ENCODE measurements around the gene NPHP3. TPM values are rescaled to one million over a fixed set of nuclear protein-coding genes. Genes with fewer than 3 reads are reported as not detected.

NPHP3 gene
- total and polyA plus RNA-seq, 8 donors: 3.9 to 213 (median 28.8) TPM

DNA sequence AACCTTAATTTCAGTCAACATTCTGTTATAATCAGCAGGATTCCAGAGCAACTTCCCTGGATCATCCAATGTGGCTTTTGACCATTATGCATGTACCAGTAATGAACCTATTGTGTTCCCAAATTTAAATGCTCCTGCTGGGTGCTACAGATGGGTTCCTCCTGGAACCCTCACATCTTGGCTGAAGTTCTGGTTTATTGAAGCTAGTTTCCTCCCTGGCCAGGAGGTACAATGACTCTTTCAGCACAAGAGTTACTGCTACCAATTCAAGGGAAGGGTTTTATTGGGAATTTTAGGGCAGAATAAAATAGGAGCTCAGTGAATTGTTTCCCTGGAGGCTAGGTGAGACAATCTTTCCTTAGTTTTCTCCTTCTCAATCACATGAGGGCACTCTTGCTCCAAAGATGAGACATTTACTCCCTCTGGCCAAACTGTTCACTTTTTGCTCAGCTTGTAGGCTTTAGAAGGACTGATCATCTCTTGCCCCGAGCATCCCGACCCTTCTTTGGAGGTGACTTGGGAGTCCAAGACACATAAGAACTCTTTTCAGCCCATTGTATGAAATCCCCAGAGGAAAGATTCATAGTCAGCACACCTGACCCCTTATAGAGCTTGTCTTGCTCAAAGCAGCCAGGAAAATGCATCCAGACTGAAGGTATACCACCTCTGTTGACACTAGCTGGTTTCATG is 8.8 kb upstream of the NPHP3 start:
- WGBS, 5 donors: 2 to 9% (median 5%) methylated on average over 2 of the region's 2 CpGs
- peak in 1 of 2 donors; percentile 81 for DNase-seq
- no peak for TF ChIP-seq POLR2A (IDR thresholded peaks at IDR 0.05)
- TF ChIP-seq POLR2AphosphoS5 (IDR thresholded peaks at IDR 0.05): no peak
- TF ChIP-seq EP300 (IDR thresholded peaks at IDR 0.05): no peak
- TF ChIP-seq, protein P1, sequence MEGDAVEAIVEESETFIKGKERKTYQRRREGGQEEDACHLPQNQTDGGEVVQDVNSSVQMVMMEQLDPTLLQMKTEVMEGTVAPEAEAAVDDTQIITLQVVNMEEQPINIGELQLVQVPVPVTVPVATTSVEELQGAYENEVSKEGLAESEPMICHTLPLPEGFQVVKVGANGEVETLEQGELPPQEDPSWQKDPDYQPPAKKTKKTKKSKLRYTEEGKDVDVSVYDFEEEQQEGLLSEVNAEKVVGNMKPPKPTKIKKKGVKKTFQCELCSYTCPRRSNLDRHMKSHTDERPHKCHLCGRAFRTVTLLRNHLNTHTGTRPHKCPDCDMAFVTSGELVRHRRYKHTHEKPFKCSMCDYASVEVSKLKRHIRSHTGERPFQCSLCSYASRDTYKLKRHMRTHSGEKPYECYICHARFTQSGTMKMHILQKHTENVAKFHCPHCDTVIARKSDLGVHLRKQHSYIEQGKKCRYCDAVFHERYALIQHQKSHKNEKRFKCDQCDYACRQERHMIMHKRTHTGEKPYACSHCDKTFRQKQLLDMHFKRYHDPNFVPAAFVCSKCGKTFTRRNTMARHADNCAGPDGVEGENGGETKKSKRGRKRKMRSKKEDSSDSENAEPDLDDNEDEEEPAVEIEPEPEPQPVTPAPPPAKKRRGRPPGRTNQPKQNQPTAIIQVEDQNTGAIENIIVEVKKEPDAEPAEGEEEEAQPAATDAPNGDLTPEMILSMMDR (IDR thresholded peaks at IDR 0.05): peak in 4 of 7 experiments; percentile 16 to 26 (median 22)
- Histone ChIP-seq H3K4me3 (no peak overlapping the region), H3K9me3 (no peaks in the 10 kb centered on the region), H3K27me3 (no peaks in the 10 kb centered on the region), H3K4me1 (peaks cover 0 to 6% (median 2%) of the 10 kb centered on the region in 4 donors), H3K27ac (no peak overlapping the region), H3K36me3 (no peaks in the 10 kb centered on the region)
- intact Hi-C loops (cut with DNase I; ENCODE audit: low total_unique reads): loop anchor here (10.0 kb wide), 1 partner anchor 654 kb away; no protein-coding TSS in a partner anchor

DNA sequence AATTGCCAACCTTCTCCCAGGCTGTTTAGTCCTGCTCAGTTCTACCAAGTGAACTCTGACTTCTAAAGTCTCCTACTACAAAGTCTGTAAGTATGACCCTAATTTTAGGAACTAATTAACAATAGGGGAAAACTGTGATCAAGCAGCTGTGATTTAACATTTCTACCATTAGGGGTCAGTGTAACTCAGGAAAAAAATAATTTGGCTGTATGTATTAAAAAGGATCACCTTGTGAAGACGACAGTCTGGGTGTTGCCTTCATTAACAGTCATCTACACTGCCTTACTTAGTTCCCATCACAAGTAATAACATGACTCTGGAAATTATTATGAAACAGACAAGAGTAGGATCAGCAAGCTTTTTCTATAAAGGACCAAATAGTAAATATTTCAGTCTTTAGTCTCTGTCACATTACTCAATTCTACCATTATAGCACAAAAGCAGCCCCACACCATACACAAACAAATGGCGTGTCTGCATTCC is 4.2 kb upstream of the NPHP3 start:
- 6 to 16% (median 15%) methylated on average over 2 of the region's 2 CpGs for WGBS, 5 donors
- Histone ChIP-seq H3K9me3 (no peaks in the 10 kb centered on the region), H3K4me1 (peaks cover 1 to 18% (median 10%) of the 10 kb centered on the region in 4 donors), H3K27me3 (no peaks in the 10 kb centered on the region), H3K27ac (no peak overlapping the region), H3K4me3 (no peak overlapping the region), H3K36me3 (no peaks in the 10 kb centered on the region)
- DNase-seq: peak in 1 of 2 donors; percentile 69
- TF ChIP-seq POLR2A (IDR thresholded peaks at IDR 0.05): no peak
- TF ChIP-seq, protein P1 (IDR thresholded peaks at IDR 0.05): peak in 5 of 7 experiments; percentile 68 to 77 (median 73)
- intact Hi-C loops (cut with DNase I; ENCODE audit: low total_unique reads): loop anchor here (5.0 to 10.0 kb wide), 2 partner anchors 311 to 698 kb away; partner anchors contain the start of gene TMEM108

DNA sequence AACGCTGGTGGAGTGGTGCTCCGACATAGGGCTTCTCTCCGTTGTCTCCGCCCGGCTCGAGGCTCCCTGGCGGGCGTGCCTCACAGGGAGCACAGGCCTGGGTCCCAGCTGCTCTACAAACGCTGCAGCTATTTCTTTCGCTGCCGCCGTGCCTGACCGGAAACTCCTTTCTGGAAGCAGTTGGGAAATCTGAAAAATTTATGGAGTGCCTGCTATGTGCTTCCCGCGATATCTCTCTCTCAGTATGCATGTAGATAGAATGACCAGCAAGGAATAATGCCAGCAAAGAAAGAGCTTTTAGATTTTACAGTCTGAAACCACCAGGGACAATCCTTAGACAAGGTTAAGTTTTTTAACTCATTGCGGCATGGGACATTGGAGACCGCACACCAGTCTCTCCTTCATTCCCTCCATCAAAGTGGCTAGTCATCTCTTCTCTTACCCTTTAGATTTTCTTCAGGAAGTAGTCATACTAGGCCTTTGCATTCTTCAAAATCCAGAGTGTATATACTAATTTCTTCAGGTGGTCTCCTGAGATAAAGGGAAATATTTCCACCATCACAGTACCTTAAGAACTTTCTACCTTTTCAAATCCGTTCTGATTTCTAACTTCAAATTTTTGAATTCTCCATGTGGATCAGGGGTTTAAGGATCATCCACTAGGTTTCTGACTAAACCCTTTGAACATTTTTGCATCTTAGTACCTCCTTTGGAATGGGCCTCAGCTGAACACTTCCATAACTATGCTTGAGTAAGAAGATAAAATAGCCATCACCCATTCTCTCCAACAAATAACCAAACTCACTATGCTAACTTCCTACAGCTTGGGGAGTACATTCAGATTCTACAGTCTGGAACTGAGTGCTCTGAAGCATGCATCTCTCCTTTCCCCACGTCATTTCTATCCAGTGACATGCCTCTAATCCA is 1.1 kb upstream of the NPHP3 start:
- peaks cover 0 to 6% (median 5%) of the 10 kb centered on the region in 4 donors for H3K36me3 ChIP-seq
- H3K27me3 ChIP-seq: no peaks in the 10 kb centered on the region
- DNase-seq: no peak
- intact Hi-C loops (cut with DNase I; ENCODE audit: low total_unique reads): loop anchor here (10.0 kb wide), 1 partner anchor 702 kb away; no protein-coding TSS in a partner anchor
- peaks cover 20 to 49% (median 33%) of the 10 kb centered on the region in 4 donors for H3K4me1 ChIP-seq
- TF ChIP-seq EP300 (IDR thresholded peaks at IDR 0.05): no peak
- TF ChIP-seq, protein P1 (IDR thresholded peaks at IDR 0.05): no peak
- no peak for TF ChIP-seq POLR2AphosphoS5 (IDR thresholded peaks at IDR 0.05)
- TF ChIP-seq POLR2A (IDR thresholded peaks at IDR 0.05): no peak
- H3K27ac ChIP-seq: peak overlapping the region; percentile 75 to 92 (median 87)
- WGBS, 5 donors: 9 to 24% (median 12%) methylated on average over 9 to 19 of the region's 19 CpGs
- no peaks in the 10 kb centered on the region for H3K9me3 ChIP-seq
- H3K4me3 ChIP-seq: peak overlapping the region; percentile 55 to 67 (median 62)
